ENCODE results near the gene DHRS13.
"Not testable (repeated sequence)": the region's sequence is repeated elsewhere in the genome, so short reads cannot be mapped to it uniquely, and the experiment has no call there.

Gene DHRS13

DNA sequence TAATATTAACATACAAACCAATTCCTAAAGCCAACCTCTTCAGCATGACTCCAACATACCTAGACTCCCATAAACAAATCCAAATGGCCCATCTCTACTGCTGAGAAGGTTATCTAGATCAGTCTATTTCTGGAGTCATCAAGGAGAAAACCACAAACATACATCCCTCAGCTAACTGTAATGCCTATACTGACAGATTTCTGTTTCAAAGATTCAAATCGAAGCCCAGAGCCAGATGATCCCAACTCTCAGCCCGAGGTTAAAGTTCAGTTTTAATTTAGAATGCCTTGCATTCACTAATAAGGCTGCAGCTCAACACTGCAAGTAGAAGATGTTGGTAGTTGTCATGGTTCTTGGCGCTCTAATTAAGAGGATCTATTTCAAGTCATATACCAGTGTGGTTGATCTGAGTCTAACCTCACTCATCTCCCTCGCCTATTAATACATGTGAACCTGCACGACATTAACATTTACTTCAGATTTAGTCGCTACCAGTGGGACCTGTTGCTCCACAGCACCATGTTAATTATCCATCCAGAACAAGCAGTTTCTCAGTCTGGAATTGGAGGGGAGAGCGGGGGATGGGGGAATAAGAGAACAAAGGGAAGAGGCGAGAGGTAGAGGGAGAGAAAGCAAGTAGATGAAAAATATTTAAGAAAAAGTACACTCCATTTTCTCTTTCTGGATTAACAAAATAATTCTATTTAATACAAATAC, 33.0 kb upstream of the DHRS13 start:
- no peak for DNase-seq

DNA sequence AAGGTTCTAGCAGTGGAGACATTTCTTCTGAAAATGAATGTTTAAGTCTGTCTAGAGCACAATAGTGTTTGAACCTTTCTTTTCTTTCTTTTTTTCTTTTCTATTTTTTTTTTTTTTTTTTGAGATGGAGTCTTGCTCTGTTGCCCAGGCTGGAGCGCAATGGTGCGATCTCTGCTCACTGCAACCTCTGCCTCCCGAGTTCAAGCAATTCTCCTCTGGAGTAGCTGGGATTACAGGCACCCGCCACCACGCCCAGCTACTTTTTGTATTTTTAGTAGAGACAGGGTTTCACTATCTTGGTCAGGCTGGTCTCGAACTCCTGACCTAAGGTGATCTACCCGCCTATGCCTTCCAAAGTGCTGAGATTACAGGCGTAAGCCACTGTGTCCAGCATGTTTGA, 31.6 kb upstream of the DHRS13 start:
- not testable (repeated sequence) for DNase-seq

- DNase-seq, result no peak
These were observed 26.9 kb upstream of the DHRS13 start for GRCh38 chr17:28929787-28930186.

DNA sequence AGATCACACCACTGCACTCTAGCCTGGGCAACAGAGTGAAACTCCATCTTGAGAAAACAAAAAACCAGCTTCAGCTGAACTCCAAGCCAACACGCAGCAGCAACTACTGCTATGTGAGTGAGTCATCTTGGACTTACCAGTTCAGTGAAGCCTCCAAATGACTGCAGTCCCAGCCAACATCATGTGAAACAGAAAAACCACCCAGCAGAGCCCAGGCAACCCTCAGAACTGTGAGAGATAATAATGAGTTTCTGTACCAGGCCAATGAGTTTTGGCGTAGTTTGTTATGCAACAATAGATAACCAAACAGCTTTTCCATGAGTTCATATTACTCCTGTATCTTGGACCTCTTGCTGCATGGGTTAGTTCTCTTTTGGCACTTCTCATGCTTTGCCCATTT, 25.2 kb upstream of the DHRS13 start:
- DNase-seq, result peak; percentile 66

- DNase-seq, result no peak
These were observed 23.9 kb upstream of the DHRS13 start for GRCh38 chr17:28926786-28927185.

DNA sequence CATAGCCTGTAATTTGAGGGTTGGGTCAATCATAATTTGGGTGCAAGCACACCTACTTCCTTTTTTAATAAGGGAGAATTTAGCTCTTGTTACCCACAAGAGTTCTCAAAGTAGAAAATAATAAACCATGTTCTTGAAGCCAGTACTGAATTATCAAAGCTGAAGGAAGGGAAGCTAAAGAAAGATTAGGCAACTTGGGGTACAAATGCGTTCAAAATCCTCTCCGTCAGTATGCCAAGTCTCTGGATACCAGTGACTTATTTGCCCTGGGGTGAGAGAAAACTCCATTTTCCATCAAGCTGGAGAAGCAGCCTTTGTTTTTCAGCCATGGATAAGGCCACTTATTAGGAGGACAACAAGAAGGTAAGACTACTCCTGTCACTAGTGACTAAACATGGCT, 23.5 kb upstream of the DHRS13 start:
- DNase-seq, result no peak

DNA sequence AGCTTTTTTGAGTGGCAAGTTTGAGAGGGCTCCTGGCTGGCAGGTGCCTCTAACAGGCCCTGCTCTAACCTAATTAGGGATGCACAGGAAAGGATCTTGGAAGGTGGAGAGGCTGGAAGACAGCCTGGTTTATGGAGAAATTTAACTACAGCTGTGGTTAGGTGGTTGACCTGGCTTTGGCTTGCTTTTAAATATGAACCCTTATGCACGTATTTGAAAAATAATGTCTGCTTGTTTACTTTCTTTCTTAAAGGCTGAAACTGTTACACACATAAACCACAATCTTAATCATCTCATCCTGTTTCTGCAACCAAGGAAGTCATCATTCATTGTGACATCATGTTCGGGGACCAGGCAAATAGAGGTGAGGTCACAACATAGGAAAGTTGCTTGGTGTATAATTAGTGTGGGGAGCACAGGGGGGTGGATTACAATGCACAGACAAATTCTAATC, 23.1 kb upstream of the DHRS13 start:
- peak; percentile 75 for DNase-seq

GRCh38 chr17:28920201-28920600, 17.3 kb upstream of the DHRS13 start:
- no peak for DNase-seq

- no peak for DNase-seq
These were observed 15.4 kb upstream of the DHRS13 start for GRCh38 chr17:28918295-28918694.

DNA sequence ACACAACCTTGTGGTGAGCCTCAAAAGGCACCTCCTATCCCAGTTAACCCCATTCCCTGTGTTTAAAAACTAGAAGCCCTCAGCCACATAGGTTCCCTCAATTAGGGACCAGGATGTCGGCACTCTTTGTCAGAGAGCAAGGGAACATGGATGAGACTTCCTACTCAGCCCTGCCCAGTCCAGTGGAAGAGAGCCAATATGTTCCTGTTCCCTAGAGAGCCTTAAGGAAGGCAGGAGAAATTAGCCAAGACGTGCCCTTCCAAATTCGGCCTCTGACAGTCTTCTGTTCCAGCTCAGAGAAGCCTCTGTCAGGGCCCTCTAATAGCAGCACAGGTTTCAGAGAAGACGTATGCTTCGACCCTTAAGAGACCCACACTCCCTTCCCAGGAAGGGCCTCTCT, 14.6 kb upstream of the DHRS13 start:
- no peak for DNase-seq

GRCh38 chr17:28917029-28917428, 14.2 kb upstream of the DHRS13 start:
- DNase-seq, result no peak

DNA sequence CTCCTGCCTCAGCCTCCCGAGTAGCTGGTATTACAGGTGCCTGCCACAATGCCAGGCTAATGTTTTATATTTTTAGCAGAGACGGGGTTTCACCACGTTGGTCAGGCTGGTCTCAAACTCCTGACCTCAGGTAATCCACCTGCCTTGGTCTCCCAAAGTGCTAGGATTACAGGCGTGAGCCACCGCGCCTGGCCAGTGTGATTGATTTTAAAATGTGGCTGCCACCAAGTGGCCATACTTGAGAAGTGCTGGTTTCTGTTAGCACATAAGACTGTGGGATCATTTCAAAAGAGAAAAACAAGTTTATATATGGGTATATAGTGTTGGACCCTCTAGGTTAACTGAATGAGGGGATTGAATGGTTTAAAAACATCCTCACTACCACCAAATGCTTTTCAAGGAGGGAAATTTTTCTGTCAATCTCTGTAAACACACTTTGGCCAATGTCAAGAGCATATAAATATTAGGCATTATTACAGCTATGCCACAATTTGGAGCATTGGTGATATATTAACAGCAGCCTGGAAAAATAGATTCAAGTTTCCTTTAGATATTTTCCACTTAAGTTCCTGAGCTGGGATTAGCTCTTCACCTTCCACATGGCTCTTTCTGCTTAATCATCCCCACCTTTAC, 13.5 kb upstream of the DHRS13 start:
- DNase-seq, result peak; percentile 78

DNA sequence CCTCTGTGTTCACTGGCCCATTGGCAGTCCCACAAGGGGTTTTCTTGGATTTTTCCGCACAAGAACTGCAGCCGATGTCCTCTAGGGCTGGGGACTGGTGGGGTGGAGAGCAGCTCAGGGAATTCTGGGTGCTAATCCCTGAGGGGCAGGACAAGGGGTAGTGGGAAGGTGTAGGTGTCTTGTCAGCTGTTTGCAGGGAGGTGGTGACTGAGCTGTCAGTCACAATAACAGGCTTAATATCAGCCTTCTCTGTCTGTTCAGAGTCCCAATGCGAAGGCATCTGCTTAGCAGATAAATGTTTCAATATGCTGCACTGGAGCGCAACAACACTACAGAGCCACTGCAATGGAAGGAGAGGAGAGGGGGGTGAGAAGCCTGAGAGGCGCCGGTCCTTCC, 10.1 kb upstream of the DHRS13 start:
- DNase-seq, result no peak

DNA sequence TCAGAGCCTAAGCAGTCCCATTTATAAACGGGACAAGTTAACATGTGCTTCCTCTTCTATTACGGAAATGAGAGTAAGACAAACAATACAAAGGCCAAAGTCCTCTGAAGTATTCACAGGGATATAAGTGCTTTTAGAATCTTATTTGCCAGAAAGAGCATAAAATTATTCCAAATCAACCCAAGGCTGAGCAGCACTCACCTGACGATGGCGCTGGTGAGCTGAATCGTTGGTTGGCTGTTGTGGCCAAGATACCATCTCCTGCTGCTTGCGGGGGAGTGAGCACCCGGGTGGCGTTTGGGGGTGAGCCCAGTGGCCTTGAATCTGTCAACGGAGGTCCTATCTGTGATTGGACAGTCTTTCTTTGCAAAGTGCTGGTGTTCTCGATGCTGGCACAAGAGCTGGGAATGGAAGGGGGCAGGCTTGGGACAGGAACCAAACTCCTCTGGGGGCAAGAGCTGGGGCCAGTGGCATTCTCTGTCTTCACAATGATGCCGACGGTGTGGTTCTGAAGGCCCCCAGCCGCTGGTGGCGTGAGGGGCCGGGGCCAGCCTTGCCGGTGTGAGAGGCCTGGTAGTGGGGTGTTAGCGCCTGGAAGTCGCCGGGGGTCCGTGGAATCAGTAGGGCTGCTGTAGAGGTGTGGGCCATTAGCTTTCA, 9.5 kb upstream of the DHRS13 start:
- no peak for DNase-seq

GRCh38 chr17:28911411-28912045, 8.6 kb upstream of the DHRS13 start:
- no peak for DNase-seq

GRCh38 chr17:28910534-28910933, 7.7 kb upstream of the DHRS13 start:
- DNase-seq, result peak; percentile 28

DNA sequence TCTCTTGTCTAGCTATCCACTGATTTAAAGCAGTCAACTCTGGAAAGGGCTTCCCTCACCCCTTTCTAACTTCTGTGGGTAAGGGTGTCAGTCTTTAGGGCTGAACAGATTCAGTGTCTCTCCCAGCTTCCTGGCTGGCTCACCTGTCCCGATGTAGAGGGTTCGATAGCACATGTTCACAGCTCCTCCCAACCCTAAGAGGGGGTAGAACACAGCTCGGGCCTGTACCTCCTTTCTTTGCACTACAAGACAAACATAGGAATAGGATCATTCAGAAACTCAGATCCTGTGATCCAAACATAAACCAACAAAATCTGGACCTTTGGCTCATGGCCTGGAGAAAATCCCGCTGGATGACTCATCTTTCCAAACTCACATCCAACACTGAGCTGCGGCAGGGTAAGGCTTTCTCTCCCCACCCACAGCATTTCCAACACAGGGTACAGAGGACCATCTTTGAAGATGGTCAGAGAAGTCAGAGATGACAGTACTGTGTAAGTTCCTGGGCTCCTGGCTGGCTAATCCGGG, 5.8 kb upstream of the DHRS13 start:
- peak; percentile 17 for DNase-seq

- DNase-seq, result no peak
These were observed 5.0 kb upstream of the DHRS13 start for GRCh38 chr17:28907709-28908475.

GRCh38 chr17:28906706-28907438, 4.0 kb upstream of the DHRS13 start:
- DNase-seq, result no peak

- no peak for DNase-seq
These were observed 3.4 kb upstream of the DHRS13 start for GRCh38 chr17:28906276-28906675.

GRCh38 chr17:28904800-28905199, 1.9 kb upstream of the DHRS13 start:
- DNase-seq, result no peak

DNA sequence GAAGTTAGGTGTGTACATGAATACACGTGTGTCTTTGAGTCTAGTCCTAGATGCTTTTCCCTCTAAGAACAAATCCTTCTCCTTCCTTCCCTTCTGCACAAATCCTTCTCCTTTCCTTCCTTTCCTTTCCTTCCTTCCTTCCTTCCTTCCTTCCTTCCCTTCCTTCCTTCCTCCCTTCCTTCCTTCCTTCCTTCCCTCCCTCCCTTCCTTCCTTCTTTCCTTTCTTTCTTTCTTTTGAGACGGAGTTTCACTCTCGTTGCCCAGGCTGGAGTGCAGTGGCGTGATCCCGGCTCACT, 615 bp upstream of the DHRS13 start:
- not testable (repeated sequence) for DNase-seq
